Neural cell (in vitro differentiated cells): ENCODE results near the gene NOX4. TPM values are rescaled to one million over a fixed set of nuclear protein-coding genes. Genes with fewer than 3 reads are reported as not detected.

Source experiments
- H2AFZ ChIP-seq: fragments of 200-600, 300-800 bp; sonication (generic), shearing (Covaris generic); 2 replicates; pipeline ENCODE4 v1.6.0; 2014; ENCODE audit warnings: low read depth, mild to moderate bottlenecking, antibody characterized with exemption, low read length, moderate library complexity
- H3F3A ChIP-seq: fragments of 200-600 bp; shearing (Covaris generic); 2 replicates; pipeline ENCODE4 v1.6.1; 2016; ENCODE audit warnings: mild to moderate bottlenecking, moderate library complexity, mixed read lengths, antibody characterized with exemption, low read length; ENCODE audit not compliant: insufficient read depth, poor library complexity, severe bottlenecking
- H3K27ac ChIP-seq: fragments of 200-600, 300-800 bp; sonication (generic), shearing (Covaris generic); 2 replicates; pipeline ENCODE4 v1.5.1; 2014; ENCODE audit warnings: mild to moderate bottlenecking, low read length, moderate library complexity
- H3K27me3 ChIP-seq: fragments of 300-800, 200-600 bp; sonication (generic), shearing (Covaris generic); 2 replicates; pipeline ENCODE4 v1.6.0; 2014; ENCODE audit warnings: mild to moderate bottlenecking, low read depth, low read length, moderate library complexity; ENCODE audit not compliant: insufficient read depth
- H3K36me3 ChIP-seq: fragments of 300-800, 200-600 bp; sonication (generic), shearing (Covaris generic); 2 replicates; pipeline ENCODE4 v1.5.1; 2014; ENCODE audit warnings: mild to moderate bottlenecking, antibody characterized with exemption, low read length, moderate library complexity; ENCODE audit not compliant: insufficient read depth
- H3K4me2 ChIP-seq: fragments of 300-800, 200-600 bp; sonication (generic), shearing (Covaris generic); 2 replicates; pipeline ENCODE4 v1.6.0; 2014; ENCODE audit warnings: mild to moderate bottlenecking, low read length
- H3K4me3 ChIP-seq: fragments of 300-800, 200-600 bp; sonication (generic), shearing (Covaris generic); 2 replicates; pipeline ENCODE4 v1.5.1; 2014; ENCODE audit warnings: mild to moderate bottlenecking, low read length, moderate library complexity
- H3K79me2 ChIP-seq: fragments of 200-600 bp; shearing (Covaris generic); replicated peaks from 2 replicates; pipeline ENCODE4 v1.6.0; 2014; ENCODE audit warnings: mild to moderate bottlenecking, low read length, moderate library complexity; ENCODE audit not compliant: insufficient read depth
- H3K9ac ChIP-seq: fragments of 300-800, 200-600 bp; sonication (generic), shearing (Covaris generic); 2 replicates; pipeline ENCODE4 v1.6.1; 2016; ENCODE audit warnings: mild to moderate bottlenecking, low read length, mixed read lengths
- H3K9me2 ChIP-seq: fragments of 200-600 bp; shearing (Covaris generic); 2 replicates; pipeline ENCODE4 v1.6.1; 2016; ENCODE audit warnings: mild to moderate bottlenecking, low read length, mixed read lengths; ENCODE audit not compliant: insufficient read depth
- H3K9me3 ChIP-seq: fragments of 200-600, 300-800 bp; sonication (generic), shearing (Covaris generic); 2 replicates; pipeline ENCODE4 v1.6.1; 2016; ENCODE audit warnings: mild to moderate bottlenecking, mixed run types, low read length, moderate library complexity, mixed read lengths
- H4K20me1 ChIP-seq: fragments of 200-600 bp; shearing (Covaris generic); 2 replicates; pipeline ENCODE4 v1.6.1; 2016; ENCODE audit warnings: mild to moderate bottlenecking, mixed run types; ENCODE audit not compliant: insufficient read depth
- CTCF ChIP-seq: fragments of 450-650 bp; IDR thresholded peaks from 2 replicates; pipeline ENCODE4 v1.5.1; 2014; ENCODE audit warnings: antibody characterized with exemption, mild to moderate bottlenecking, moderate library complexity; ENCODE audit not compliant: poor library complexity, severe bottlenecking
- EP300 ChIP-seq: fragments of 450-650 bp; conservative IDR thresholded peaks from 2 replicates; pipeline ENCODE4 v1.6.1; 2014; ENCODE audit warnings: antibody characterized with exemption, mild to moderate bottlenecking, moderate library complexity; ENCODE audit not compliant: poor library complexity, severe bottlenecking
- EZH2 ChIP-seq: fragments of 200-600, 300-800 bp; shearing (Covaris generic), sonication (generic); IDR thresholded peaks from 2 replicates; pipeline ENCODE4 v1.6.1; 2014; ENCODE audit warnings: antibody characterized with exemption, low read length, borderline replicate concordance, mild to moderate bottlenecking; ENCODE audit not compliant: insufficient read depth, poor library complexity, severe bottlenecking
- MXI1 ChIP-seq: fragments of 450-650 bp; conservative IDR thresholded peaks from 2 replicates; pipeline ENCODE4 v1.6.1; 2014; ENCODE audit warnings: antibody characterized with exemption, mild to moderate bottlenecking; ENCODE audit not compliant: poor library complexity, severe bottlenecking
- POLR2AphosphoS5 ChIP-seq: IDR thresholded peaks from 2 replicates; pipeline ENCODE4 v1.6.1; 2012
- RAD21 ChIP-seq: fragments of 450-650 bp; conservative IDR thresholded peaks from 2 replicates; pipeline ENCODE4 v1.6.1; 2014; ENCODE audit warnings: antibody characterized with exemption, mild to moderate bottlenecking, moderate library complexity
- REST ChIP-seq: IDR thresholded peaks from 2 replicates; pipeline ENCODE4 v1.6.1; 2012; ENCODE audit warnings: borderline replicate concordance
- SMC3 ChIP-seq: fragments of 450-650 bp; conservative IDR thresholded peaks from 2 replicates; pipeline ENCODE4 v1.6.1; 2014; ENCODE audit warnings: antibody characterized with exemption, mild to moderate bottlenecking, moderate library complexity; ENCODE audit not compliant: poor library complexity
- TAF1 ChIP-seq: IDR thresholded peaks from 2 replicates; pipeline ENCODE4 v1.6.1; 2012; ENCODE audit warnings: low read depth
- polyA plus RNA-seq: library from polyadenylated mRNA; depleted of rRNA; stranded (reverse); fragments of >200 nt; gene quantifications from 2 replicates; pipeline ENCODE4 v1.2.3, GENCODE V29; 2014

Gene NOX4
- polyA plus RNA-seq, 1 donor from 2014 or later = 0.71 TPM

GRCh38 chr11:89502301-89502700 is 11.1 kb upstream of the NOX4 start:
- no peaks in the 10 kb centered on the region for H3K79me2 ChIP-seq

GRCh38 chr11:89500336-89500735 is 9.2 kb upstream of the NOX4 start:
- Histone ChIP-seq H4K20me1 (no peaks in the 10 kb centered on the region), H3K27me3 (no peaks in the 10 kb centered on the region), H3K9me2 (no peaks in the 10 kb centered on the region), H3K9ac (no peak overlapping the region), H3K9me3 (no peaks in the 10 kb centered on the region), H3K4me2 (no peak overlapping the region), H3K36me3 (no peaks in the 10 kb centered on the region), H3K4me3 (no peak overlapping the region), H3K27ac (no peak overlapping the region), H3F3A (no peaks in the 10 kb centered on the region), H2AFZ (no peak overlapping the region), H3K79me2 (no peaks in the 10 kb centered on the region)
- TF ChIP-seq REST (no peak), POLR2AphosphoS5 (no peak), EZH2 (no peak), TAF1 (no peak), MXI1 (no peak), RAD21 (no peak), SMC3 (no peak), CTCF (no peak), EP300 (no peak)

More at GRCh38 chr11:89502301-89502700, 11.1 kb upstream of the NOX4 start:
- no peaks in the 10 kb centered on the region for H3K9me3 ChIP-seq
- H3K36me3 ChIP-seq = no peaks in the 10 kb centered on the region
- no peak overlapping the region for H3K4me2 ChIP-seq
- H3K4me3 ChIP-seq = no peak overlapping the region
- no peaks in the 10 kb centered on the region for H4K20me1 ChIP-seq
- H3K9me2 ChIP-seq = no peaks in the 10 kb centered on the region
- TF ChIP-seq EZH2 (no peak), MXI1 (no peak), TAF1 (no peak), CTCF (no peak)
- no peaks in the 10 kb centered on the region for H3F3A ChIP-seq
- H2AFZ ChIP-seq = no peak overlapping the region
- no peak overlapping the region for H3K27ac ChIP-seq
- no peaks in the 10 kb centered on the region for H3K27me3 ChIP-seq
- no peak overlapping the region for H3K9ac ChIP-seq
